ENCODE measurements around the gene LTA.
A peak's percentile ranks its signal among the peaks of the same experiment; 100 is the strongest.
"Not testable (repeated sequence)": the region's sequence is repeated elsewhere in the genome, so short reads cannot be mapped to it uniquely, and the experiment has no call there.

LTA gene

GRCh38 chr6:31541658-31542521 is 30.2 kb upstream of the LTA start, which contains the start of gene DDX39B:
Gene DDX39B (minus strand): TSS chr6:31542003. CDS start chr6:31540532, 1,471 bp downstream.
- DNase-seq (ENCODE audit: low spot score), result peak; percentile 96

- DNase-seq (ENCODE audit: low spot score), result no peak
Observed at GRCh38 chr6:31543639-31544038, 28.4 kb upstream of the LTA start.

GRCh38 chr6:31544676-31545075 is 27.4 kb upstream of the LTA start:
- DNase-seq (ENCODE audit: low spot score), result no peak

- no peak for DNase-seq (ENCODE audit: low spot score)
Observed at GRCh38 chr6:31545291-31545690, 26.8 kb upstream of the LTA start.

- peak; percentile 82 for DNase-seq (ENCODE audit: low spot score)
Observed at GRCh38 chr6:31546339-31546957, 25.6 kb upstream of the LTA start, which contains the start of gene ATP6V1G2. Gene ATP6V1G2 (minus strand): TSS chr6:31546608. CDS start chr6:31546559, 49 bp downstream.

- DNase-seq (ENCODE audit: low spot score), result peak; percentile 93
Observed at GRCh38 chr6:31546958-31547726, 24.9 kb upstream of the LTA start, which contains the start of gene NFKBIL1. Gene NFKBIL1 (plus strand): TSS chr6:31547608. CDS start chr6:31547695, 87 bp downstream.

GRCh38 chr6:31547727-31548543 is 24.2 kb upstream of the LTA start:
- no peak for DNase-seq (ENCODE audit: low spot score)

- no peak for DNase-seq (ENCODE audit: low spot score)
Observed at GRCh38 chr6:31548544-31548873, 23.6 kb upstream of the LTA start.

- not testable (repeated sequence) for DNase-seq (ENCODE audit: low spot score)
Observed at GRCh38 chr6:31551371-31551770, 20.7 kb upstream of the LTA start.

GRCh38 chr6:31556307-31556706 is 15.8 kb upstream of the LTA start:
- no peak for DNase-seq (ENCODE audit: low spot score)

GRCh38 chr6:31557443-31558317 is 14.4 kb upstream of the LTA start:
- DNase-seq (ENCODE audit: low spot score), result no peak

- no peak for DNase-seq (ENCODE audit: low spot score)
Observed at GRCh38 chr6:31558318-31558625, 13.8 kb upstream of the LTA start.

GRCh38 chr6:31558631-31559500 is 13.2 kb upstream of the LTA start:
- no peak for DNase-seq (ENCODE audit: low spot score)

GRCh38 chr6:31559606-31559957 is 12.5 kb upstream of the LTA start:
- no peak for DNase-seq (ENCODE audit: low spot score)

GRCh38 chr6:31559958-31560696 is 12.0 kb upstream of the LTA start:
- DNase-seq (ENCODE audit: low spot score), result peak; percentile 74

GRCh38 chr6:31560697-31561058 is 11.4 kb upstream of the LTA start:
- no peak for DNase-seq (ENCODE audit: low spot score)

GRCh38 chr6:31567531-31568370 is 4.3 kb upstream of the LTA start:
- DNase-seq (ENCODE audit: low spot score), result no peak

GRCh38 chr6:31568537-31568961 is 3.5 kb upstream of the LTA start:
- no peak for DNase-seq (ENCODE audit: low spot score)

Data from AG08396 (cell line).